BJ (cell line): ENCODE data around the gene ITGA8. TPM values are rescaled to one million over a fixed set of nuclear protein-coding genes. Genes with fewer than 3 reads are reported as not detected.

Experiments used
- CTCF ChIA-PET: fragments of 350-600 bp; formaldehyde crosslinking; extraction: SDS; loops from one replicate; lab custom pipeline; 2021; ENCODE audit warnings: antibody characterized with exemption, inconsistent platforms; lab: Yijun Ruan, JAX
- POLR2A ChIA-PET: fragments of 300-600 bp; sonication (Branson Sonifier 250); formaldehyde crosslinking; extraction: SDS; loops from one replicate; lab custom pipeline; 2021; ENCODE audit warnings: antibody characterized with exemption; lab: Charles Lee
- DNase-seq: peaks from one replicate; pipeline ENCODE4 v3.0.0-alpha.2; 2011; ENCODE audit warnings: low read depth
- H3K27me3 ChIP-seq: 2 replicates; pipeline ENCODE4 v1.6.0; 2011; ENCODE audit warnings: low read length; ENCODE audit not compliant: control insufficient read depth, insufficient read depth
- H3K36me3 ChIP-seq: 2 replicates; pipeline ENCODE4 v1.5.1; 2011; ENCODE audit warnings: low read length; ENCODE audit not compliant: control insufficient read depth, insufficient read depth
- H3K4me3 ChIP-seq: 2 replicates; pipeline ENCODE4 v1.5.1; 2011; ENCODE audit warnings: low read depth, mild to moderate bottlenecking, control low read depth, low read length
- polyA plus RNA-seq: library from polyadenylated mRNA; depleted of rRNA; stranded (reverse); fragments of >200 nt; gene quantifications from 2 replicates; pipeline ENCODE4 v1.2.3, GENCODE V29; 2011
- TF ChIP-seq, protein P1 (sequence below): IDR thresholded peaks from 2 replicates; pipeline ENCODE4 v1.5.1; 2011; ENCODE audit warnings: low read depth, mild to moderate bottlenecking, control low read depth, inconsistent platforms, low read length, moderate library complexity; ENCODE audit not compliant: insufficient read depth

The ITGA8 gene
- polyA plus RNA-seq, 1 experiment, result 10.1 TPM

DNA sequence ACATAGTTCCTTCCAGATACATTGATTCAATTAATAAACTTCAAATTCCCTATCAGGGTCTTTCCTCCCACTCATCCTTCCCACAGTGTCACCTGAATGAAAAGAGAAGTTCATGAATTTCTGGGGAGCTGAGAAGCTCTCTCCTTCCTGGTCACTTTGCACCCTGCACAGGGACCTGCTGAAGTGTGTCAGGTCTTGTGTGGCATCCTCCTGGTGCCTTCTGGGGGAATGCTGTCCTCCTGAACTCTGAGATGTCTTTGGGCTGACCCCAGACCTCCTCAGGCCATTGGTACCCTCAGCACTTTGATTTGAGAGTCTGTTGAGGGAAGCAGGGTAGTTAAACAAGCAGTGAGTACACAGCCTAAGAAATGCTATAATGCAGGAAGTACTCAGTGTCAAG lies 39.5 kb upstream of the ITGA8 start:
- Histone ChIP-seq H3K4me3 (no peak overlapping the region), H3K36me3 (no peaks in the 10 kb centered on the region), H3K27me3 (peaks cover 6% of the 10 kb centered on the region)
- CTCF ChIA-PET, result no interaction called here
- TF ChIP-seq, protein P1, sequence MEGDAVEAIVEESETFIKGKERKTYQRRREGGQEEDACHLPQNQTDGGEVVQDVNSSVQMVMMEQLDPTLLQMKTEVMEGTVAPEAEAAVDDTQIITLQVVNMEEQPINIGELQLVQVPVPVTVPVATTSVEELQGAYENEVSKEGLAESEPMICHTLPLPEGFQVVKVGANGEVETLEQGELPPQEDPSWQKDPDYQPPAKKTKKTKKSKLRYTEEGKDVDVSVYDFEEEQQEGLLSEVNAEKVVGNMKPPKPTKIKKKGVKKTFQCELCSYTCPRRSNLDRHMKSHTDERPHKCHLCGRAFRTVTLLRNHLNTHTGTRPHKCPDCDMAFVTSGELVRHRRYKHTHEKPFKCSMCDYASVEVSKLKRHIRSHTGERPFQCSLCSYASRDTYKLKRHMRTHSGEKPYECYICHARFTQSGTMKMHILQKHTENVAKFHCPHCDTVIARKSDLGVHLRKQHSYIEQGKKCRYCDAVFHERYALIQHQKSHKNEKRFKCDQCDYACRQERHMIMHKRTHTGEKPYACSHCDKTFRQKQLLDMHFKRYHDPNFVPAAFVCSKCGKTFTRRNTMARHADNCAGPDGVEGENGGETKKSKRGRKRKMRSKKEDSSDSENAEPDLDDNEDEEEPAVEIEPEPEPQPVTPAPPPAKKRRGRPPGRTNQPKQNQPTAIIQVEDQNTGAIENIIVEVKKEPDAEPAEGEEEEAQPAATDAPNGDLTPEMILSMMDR, result no peak
- POLR2A ChIA-PET, result no interaction called here
- DNase-seq, result no peak

DNA sequence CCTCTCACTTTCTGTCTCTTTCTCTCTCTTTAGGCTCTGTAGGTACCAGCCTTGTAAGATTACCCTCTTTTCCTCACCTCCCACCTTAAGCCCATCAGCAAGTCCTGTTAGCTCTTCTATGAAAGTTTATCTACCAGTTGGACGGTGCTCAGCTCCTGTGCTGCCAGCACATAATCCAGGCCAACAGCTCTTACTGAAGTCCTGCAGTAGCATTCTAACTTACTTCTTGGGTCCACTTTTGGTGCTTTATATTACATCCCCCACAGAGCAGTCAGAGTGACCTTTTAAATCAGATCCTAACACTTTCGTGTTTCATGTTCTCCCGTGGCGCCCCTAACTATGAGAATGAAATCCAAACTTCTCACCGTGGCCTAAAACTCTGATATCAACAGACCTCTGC lies 38.9 kb upstream of the ITGA8 start:
- POLR2A ChIA-PET, result no interaction called here
- TF ChIP-seq, protein P1, result no peak
- CTCF ChIA-PET, result no interaction called here
- no peak for DNase-seq
- Histone ChIP-seq H3K27me3 (peaks cover 6% of the 10 kb centered on the region), H3K36me3 (no peaks in the 10 kb centered on the region), H3K4me3 (no peak overlapping the region)

DNA sequence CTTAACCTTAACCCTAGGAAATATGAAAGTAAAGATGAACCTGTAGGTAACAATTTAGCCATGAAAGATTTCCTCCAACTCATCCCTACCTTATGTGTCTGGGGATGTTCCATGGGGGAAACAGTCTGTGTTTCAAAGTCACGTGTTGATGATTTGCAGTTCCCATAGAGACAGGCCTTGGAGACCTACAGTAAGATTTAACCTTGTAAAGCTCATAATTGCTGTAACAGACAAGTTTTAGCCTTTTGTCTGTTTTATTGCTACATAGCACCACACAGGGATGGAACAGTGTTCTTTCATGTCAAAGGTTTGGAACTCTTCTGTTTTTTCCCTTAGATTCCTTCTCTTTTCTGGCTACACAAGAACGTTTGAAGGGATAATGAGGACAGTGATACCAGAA lies 35.2 kb upstream of the ITGA8 start:
- CTCF ChIA-PET, result interaction anchor here (1.4 kb wide), 1 partner anchor 10 kb away, joined by 3 read pairs; no protein-coding TSS in a partner anchor
- Histone ChIP-seq H3K36me3 (no peaks in the 10 kb centered on the region), H3K27me3 (peaks cover 7% of the 10 kb centered on the region), H3K4me3 (no peak overlapping the region)
- POLR2A ChIA-PET, result no interaction called here
- no peak for DNase-seq
- TF ChIP-seq, protein P1, result no peak

DNA sequence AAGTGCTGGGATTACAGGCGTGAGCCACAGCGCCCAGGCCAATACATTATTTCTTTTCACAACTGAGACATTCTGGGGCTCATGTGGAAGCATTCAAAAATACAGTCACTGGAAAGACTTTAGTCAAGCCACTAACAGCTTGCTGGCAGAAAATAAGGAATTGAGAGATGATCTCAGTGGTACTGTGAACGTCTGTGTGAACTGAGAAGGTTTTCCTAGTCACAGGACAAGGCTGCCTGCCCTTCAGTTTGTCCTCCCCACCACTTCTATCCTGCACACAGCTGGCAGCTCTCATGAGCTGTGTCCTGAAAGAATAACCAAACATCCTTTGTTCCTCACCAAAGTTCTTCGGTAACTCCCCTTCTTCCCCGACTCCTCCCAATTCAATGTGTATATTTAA lies 31.3 kb upstream of the ITGA8 start:
- no peak for DNase-seq
- CTCF ChIA-PET, result interaction anchor here (1.0 kb wide), 1 partner anchor 11 kb away, joined by 3 read pairs; no protein-coding TSS in a partner anchor
- Histone ChIP-seq H3K4me3 (no peak overlapping the region), H3K36me3 (no peaks in the 10 kb centered on the region), H3K27me3 (peaks cover 4% of the 10 kb centered on the region)
- TF ChIP-seq, protein P1, result no peak
- POLR2A ChIA-PET, result no interaction called here

DNA sequence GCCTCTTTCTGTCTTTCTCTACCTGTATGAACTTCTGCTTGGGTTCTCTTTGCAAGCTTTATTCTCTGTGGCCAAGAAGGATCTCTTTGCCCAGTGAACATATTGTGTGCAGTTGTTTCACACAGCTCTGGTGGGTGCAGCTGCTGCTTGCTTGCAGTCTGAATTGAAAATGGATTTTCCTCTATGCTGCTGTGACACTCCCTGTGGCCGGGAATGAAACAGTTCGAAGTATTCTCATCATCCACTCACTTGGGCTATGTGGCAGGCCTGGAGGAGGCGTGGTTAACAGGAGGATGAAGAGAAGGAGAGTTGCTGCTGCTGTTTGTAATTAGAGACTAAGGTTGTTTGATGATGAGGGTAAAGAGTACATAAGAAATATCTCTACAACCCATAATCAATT lies 28.4 kb upstream of the ITGA8 start:
- Histone ChIP-seq H3K4me3 (no peak overlapping the region), H3K27me3 (peaks cover 2% of the 10 kb centered on the region; the same call in 1 of the 2 replicates), H3K36me3 (no peaks in the 10 kb centered on the region)
- TF ChIP-seq, protein P1, result no peak
- no peak for DNase-seq
- ChIA-PET POLR2A (no interaction called here), CTCF (no interaction called here)
